RWPE2 (cell line): ENCODE results near the gene MATN4.

ENCODE experiments used
- ATAC-seq: fragments of 200-7000 bp; cut with Tn5 transposase; 3 replicates; pipeline ENCODE4 v1.9.1; 2021; ENCODE audit warnings: low read depth
- DNase-seq: peaks from one replicate; pipeline ENCODE4 v3.0.0-alpha.2; 2020; ENCODE audit warnings: low spot score
- H3K27ac ChIP-seq: fragments of 450-650 bp; 2 replicates; pipeline ENCODE4 v1.5.1; 2017; ENCODE audit warnings: mild to moderate bottlenecking; ENCODE audit not compliant: poor library complexity, severe bottlenecking
- H3K27me3 ChIP-seq: fragments of 250-450 bp; sonication (Bioruptor Pico); 2 replicates; pipeline ENCODE4 v1.5.1; 2021; ENCODE audit warnings: mild to moderate bottlenecking, moderate library complexity; ENCODE audit not compliant: insufficient read depth, poor library complexity, severe bottlenecking
- H3K36me3 ChIP-seq: fragments of 250-450 bp; sonication (Bioruptor Pico); 2 replicates; pipeline ENCODE4 v1.5.1; 2020; ENCODE audit warnings: low read depth, mild to moderate bottlenecking, moderate library complexity
- H3K4me1 ChIP-seq: fragments of 250-450 bp; sonication (Bioruptor Pico); 2 replicates; pipeline ENCODE4 v1.5.1; 2021; ENCODE audit warnings: mild to moderate bottlenecking, moderate library complexity; ENCODE audit not compliant: insufficient read depth, poor library complexity, severe bottlenecking
- H3K4me3 ChIP-seq: fragments of 250-450 bp; sonication (Bioruptor Pico); 2 replicates; pipeline ENCODE4 v1.5.1; 2021; ENCODE audit warnings: mild to moderate bottlenecking, moderate library complexity; ENCODE audit not compliant: severe bottlenecking
- H3K9me3 ChIP-seq: fragments of 250-450 bp; sonication (Bioruptor Pico); 2 replicates; pipeline ENCODE4 v1.5.1; 2021; ENCODE audit warnings: mild to moderate bottlenecking, moderate library complexity; ENCODE audit not compliant: severe bottlenecking
- CTCF ChIP-seq: fragments of 450-650 bp; IDR thresholded peaks from one replicate; pipeline ENCODE4 v1.5.1; 2017; ENCODE audit warnings: mild to moderate bottlenecking, moderate library complexity; ENCODE audit not compliant: poor library complexity, severe bottlenecking

MATN4 gene

GRCh38 chr20:45293041-45294002 is 14.8 kb downstream of the MATN4 start:
- Histone ChIP-seq H3K4me3 (peak overlapping the region; percentile 45), H3K36me3 (no peaks in the 10 kb centered on the region), H3K27ac (no peak overlapping the region), H3K9me3 (no peaks in the 10 kb centered on the region), H3K27me3 (no peaks in the 10 kb centered on the region), H3K4me1 (no peaks in the 10 kb centered on the region)
- DNase-seq (peak; percentile 92), ATAC-seq (peak; percentile 76)
- TF ChIP-seq CTCF, result peak; percentile 100

GRCh38 chr20:45292343-45292742 is 15.8 kb downstream of the MATN4 start:
- Histone ChIP-seq H3K27me3 (no peaks in the 10 kb centered on the region), H3K4me3 (no peak overlapping the region), H3K27ac (no peak overlapping the region), H3K4me1 (no peaks in the 10 kb centered on the region), H3K9me3 (no peaks in the 10 kb centered on the region), H3K36me3 (no peaks in the 10 kb centered on the region)
- ATAC-seq, result no peak
- TF ChIP-seq CTCF, result no peak
- no peak for DNase-seq

- H3K4me3 ChIP-seq, result no peak overlapping the region
- no peaks in the 10 kb centered on the region for H3K4me1 ChIP-seq
- no peak for ATAC-seq
- no peak for TF ChIP-seq CTCF
- no peak overlapping the region for H3K27ac ChIP-seq
- DNase-seq, result peak; percentile 55
- H3K9me3 ChIP-seq, result no peaks in the 10 kb centered on the region
- no peaks in the 10 kb centered on the region for H3K27me3 ChIP-seq
- H3K36me3 ChIP-seq, result no peaks in the 10 kb centered on the region
These were observed 16.6 kb downstream of the MATN4 start for GRCh38 chr20:45291526-45291925.

GRCh38 chr20:45290677-45291355 is 17.3 kb downstream of the MATN4 start:
- no peaks in the 10 kb centered on the region for H3K4me1 ChIP-seq
- peak; percentile 86 for DNase-seq
- no peaks in the 10 kb centered on the region for H3K36me3 ChIP-seq
- no peaks in the 10 kb centered on the region for H3K27me3 ChIP-seq
- H3K9me3 ChIP-seq, result no peaks in the 10 kb centered on the region
- no peak overlapping the region for H3K27ac ChIP-seq
- peak; percentile 100 for TF ChIP-seq CTCF
- no peak overlapping the region for H3K4me3 ChIP-seq
- peak; percentile 68 for ATAC-seq
